ENCODE measurements around the gene NKX1-1.
"Not testable (repeated sequence)": the region's sequence is repeated elsewhere in the genome, so short reads cannot be mapped to it uniquely, and the experiment has no call there.

NKX1-1 gene

DNA sequence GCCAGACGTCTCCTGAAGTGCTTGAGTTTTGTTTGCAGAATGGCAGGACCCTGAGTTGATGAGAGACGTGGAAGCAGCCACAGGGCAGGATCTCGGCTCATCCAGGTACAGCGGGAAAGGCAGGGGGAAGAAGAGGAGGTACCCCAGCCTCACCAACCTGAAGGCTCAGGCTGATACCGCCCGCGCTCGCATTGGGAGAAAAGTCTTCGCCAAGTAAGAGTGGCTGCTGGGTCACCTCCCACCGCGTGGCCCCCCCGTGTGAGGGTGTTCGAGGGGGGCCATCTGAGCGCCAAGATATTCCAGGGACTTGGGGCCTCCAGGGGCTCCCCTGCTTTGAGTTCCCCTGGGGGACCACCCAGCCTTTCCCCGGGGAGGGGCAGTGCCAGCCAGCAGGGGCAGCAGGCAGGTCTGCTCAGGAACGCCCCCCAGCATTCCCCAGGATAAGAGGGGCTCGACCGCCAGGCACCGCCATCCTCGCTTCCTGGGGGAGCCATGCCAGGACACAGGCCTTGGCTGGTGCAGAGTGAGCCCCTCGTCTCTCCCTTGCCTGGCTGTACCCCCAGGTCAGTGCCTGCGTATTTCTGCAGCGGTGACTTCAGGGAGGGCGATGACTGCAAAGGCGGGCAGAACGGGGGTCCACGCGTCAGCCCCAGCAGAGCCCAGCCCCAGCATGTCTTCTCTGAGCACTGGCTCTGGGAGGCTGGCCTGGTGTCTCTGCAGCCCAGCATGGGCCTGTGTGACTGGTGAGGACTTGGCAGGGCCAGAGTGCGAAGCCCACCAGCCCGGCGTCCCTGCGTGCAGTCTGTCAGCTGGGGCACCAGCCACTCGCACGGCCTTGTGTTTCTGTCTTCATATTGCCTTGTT, 22.3 kb downstream of the NKX1-1 start:
- DNase-seq: no peak

- no peak for DNase-seq
Observed at GRCh38 chr4:1382776-1383727, 23.2 kb downstream of the NKX1-1 start.

DNA sequence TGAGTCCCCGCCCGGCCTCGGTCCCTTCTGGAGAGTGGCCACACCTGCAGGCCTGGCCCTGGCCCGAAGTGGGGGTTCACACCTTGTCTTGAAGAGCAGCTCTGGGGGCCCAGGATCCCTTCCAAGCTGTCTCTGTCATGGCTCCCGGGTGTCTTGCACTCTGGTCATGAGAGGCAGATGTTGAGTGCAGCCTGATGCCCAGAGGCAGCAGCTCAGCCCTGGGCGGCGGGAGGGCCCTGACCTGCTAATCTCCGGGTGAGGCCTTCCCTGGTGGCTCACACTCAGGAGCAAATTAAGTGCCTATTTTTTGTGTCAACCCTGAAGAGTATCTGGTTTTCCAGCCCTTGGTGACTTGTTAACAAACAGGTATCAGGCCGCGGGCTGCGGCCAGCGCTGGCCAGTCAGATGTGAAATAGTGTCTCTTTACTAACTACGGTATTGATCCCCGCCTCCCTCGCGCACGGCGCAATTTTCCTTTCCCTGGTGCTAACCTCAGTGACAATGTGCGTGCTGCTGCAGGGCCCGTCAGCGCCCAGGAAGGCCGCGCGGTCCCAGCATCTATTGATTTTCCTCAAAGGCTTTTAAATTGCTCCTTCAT, 24.2 kb downstream of the NKX1-1 start:
- no peak for DNase-seq

DNA sequence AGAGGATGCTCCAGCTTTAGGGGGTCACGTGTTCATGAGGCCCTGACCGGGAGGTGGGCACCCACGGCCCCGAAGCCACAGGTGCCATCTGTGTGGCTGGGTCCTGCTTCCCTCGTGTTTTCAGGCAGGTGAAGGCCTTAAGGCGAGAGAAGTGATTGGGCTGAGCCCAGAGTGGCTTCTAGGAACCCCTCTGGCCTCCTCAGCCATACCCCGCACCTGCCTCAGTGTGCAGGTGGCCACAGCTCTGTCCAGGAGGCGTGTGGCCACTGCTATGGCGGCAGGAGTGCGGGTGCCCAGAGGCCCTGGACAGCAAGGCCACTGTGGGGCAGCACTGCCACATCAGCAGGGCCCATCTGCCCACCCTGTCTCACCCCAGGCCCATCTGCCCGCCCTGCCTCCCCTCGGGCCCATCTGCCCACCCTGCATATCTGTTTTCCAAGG, 25.0 kb downstream of the NKX1-1 start:
- DNase-seq: no peak

GRCh38 chr4:1380368-1381151, 25.7 kb downstream of the NKX1-1 start:
- DNase-seq: no peak

DNA sequence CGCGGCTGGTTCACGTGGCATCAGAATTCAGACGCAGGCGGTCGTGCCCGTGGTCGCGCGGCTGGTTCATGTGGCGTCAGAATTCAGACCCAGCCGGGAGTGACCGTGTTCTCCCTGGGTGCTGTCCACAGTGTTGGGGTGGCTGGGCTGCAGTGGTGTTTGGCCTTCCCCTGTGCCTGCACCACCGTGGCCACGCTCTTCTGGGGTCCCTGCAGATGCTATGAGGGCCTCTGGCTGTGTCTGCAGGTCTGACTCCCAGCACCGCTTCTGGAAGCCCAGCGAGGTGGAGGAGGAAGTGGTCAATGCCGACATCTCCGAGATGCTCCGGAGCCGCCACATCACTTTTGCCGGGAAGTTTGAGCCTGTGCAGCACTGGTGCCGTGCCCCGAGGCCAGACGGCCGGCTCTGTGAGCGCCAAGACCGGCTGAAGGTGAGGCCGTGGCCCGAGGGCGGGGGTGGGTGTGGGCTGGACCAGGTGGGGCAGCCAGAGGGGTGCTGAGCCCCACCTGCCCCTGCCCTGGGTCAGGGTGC, 26.4 kb downstream of the NKX1-1 start:
- no peak for DNase-seq

DNA sequence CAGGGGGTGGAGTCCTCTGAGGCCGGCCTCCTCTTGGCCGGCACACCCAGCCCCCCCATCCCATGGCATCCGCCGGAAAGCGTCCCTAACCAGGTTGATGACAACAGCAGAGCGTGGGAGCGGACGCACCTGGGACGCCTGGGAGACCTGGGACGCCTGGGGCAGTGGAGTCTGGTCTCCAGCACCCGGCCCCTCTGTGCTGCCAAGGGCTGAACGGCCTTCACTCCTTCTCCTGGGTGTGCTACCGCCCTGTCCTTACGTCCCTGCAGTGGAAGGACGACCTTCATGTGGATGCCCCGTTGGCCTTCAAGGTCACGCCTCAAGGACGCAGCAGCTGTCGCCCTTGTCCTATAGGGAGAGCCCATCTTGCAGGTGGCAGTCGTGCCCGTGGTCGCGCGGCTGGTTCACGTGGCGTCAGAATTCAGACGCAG, 26.9 kb downstream of the NKX1-1 start:
- DNase-seq: no peak

- no peak for DNase-seq
Observed at GRCh38 chr4:1378559-1379231, 27.5 kb downstream of the NKX1-1 start.

- DNase-seq: no peak
Observed at GRCh38 chr4:1377606-1378261, 28.5 kb downstream of the NKX1-1 start.

- DNase-seq: no peak
Observed at GRCh38 chr4:1376841-1377605, 29.2 kb downstream of the NKX1-1 start.

DNA sequence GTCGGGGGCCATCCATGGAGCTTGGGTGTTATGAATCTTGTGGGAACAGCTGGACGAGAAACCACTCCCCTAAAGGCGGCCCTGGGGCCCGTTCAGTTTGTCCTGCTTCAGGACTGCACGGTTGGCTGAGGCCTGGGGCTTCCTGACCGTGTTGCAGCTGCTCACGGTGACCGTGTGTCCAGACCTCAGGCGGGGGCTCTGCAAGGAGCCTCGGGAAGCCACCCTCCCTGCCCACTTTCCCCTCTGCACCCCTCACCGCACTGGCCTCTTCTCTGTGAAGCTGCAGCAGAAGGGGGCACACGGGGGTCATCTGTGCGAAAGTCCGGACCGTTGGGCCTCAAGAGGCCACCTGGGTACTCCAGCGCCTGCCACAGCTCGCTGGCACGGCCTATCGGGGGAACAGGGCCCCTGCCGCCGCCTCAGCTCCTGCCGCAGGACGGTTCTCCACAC, 29.8 kb downstream of the NKX1-1 start:
- no peak for DNase-seq

DNA sequence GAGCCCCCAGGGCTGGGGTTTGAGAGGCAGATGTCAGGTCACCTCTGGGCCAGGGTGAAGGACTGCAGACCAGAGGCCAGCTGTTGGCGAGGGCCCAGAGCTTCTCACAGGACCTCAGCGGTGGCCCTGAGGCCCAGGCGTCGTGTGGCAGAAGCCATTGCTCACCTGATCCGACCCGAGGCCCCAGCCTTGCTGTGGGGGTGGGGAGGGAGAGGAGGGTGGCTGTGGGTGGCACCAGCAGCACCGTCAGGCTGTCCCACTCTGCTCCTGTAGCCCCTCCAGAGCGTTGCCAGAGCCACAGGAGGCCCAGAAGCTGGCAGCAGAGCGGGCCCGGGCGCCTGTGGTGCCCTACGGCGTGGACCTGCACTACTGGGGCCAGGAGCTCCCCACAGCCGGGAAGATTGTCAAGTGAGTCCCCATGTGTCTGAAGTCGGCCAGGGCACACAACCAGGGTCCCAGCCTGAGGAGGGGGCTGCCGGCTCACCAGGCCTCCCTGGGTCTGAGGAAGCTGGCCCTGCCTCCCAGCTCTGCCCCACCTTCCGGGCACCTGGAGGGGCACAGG, 30.4 kb downstream of the NKX1-1 start:
- no peak for DNase-seq

GRCh38 chr4:1375051-1375721, 31.1 kb downstream of the NKX1-1 start:
- no peak for DNase-seq

DNA sequence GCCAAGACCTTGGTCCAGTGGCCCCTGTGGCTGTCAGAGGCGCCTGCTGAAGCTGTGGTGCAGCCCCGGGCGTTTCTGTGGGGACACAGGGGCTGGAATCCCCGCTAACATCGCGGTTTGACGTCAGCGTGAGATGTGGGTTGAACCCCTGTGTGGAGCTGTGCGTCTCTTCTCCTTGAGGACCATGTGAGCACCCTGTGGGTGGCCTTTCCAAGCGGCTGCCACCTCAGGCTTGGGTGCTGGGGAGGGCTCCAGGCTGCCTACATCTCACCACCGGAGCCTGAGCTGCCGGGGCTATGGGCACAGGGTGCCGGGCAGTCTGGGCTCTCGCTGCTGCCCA, 31.6 kb downstream of the NKX1-1 start:
- no peak for DNase-seq

DNA sequence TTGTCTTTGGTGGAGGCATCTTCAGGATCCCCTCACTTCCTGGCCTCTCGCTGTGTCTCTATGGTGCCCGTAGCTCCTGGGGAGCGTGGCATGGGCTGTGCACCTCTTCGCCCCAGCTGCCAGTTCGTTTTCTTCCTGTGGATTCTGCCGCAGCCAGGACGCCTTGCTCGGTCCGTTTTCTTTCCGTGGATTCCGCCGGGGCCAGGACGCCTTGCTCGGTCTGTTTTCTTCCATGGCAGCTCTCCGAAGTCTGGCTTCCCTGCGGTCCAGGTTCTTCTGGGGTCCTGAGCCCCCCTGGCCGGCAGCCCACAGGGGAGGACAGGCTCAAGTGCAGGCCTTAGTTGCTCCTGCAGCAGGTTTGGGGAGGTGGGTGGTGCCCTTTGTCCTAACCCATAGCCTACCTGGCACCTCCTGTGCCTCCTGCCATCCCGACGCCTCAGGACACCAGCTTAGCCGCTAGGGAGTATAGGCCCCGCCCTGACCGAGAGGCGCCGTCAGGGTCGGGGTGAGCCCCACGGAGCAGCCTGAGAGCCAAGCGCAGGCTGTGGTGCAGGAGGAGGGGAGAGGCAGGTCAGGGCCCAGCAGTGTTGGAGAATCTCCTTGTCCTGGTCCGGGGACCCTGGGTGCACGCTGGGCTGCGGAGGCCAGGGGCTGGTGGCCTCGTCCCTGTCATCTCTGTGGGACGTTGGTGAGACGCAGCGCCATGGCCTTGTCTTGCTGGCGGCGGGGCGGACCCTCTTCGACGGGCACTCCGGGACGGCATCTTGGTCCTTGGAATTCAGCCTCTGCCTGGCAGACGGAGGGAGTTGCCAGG, 32.1 kb downstream of the NKX1-1 start:
- no peak for DNase-seq

- DNase-seq: not testable (repeated sequence)
Observed at GRCh38 chr4:1372576-1372975, 33.7 kb downstream of the NKX1-1 start.

DNA sequence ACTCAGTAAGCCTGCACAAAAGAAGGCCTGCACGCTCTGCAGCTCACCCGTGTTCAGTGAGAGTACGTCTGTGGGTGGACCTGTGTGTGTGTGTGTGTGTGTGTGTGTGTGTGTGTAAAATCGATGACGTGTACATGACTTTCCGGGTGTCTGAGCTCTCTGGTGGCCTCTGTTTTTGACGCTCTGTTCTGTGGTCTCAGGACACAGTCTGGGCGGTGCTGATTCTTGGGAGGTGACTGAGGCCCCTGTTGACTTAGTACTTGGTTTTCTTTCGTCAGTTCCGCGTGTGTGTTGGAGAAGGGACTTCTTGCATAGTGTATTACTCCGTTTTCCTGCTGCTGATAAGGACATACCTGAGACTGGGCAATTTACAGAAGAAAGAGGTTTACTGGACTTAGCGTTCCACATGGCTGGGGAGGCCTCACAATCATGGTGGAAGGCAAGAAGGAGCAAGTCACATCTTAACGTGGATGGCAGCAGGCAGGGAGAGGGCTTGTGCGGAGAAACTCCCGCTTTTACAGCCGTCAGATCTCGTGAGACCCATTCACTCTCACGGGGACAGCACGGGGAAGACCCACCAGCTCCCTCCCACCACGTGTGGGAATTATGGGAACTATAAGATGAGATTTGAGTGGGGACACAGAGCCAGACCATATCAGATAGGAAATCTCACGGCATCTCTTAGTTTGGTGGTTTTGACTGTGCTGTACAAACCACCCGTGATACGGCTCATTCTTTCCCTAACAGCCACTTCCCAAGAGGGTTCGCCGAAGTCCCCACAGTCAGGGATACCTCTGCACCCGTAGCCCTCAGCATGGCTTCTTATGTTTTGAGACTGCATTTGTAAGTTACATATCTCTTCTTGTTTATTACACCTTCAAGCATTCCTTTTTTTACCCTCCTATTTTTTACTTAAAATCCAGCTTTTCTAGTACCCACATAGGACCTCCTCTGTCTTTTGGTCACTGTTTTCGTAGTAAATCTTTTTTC, 34.8 kb downstream of the NKX1-1 start:
- no peak for DNase-seq

All from bone marrow (tissue), 2 donors.